NB4 (cell line): Measurements from ENCODE around the gene UNC5B.

Experiments
- MAX ChIP-seq: IDR thresholded peaks from 2 replicates; pipeline ENCODE4 v1.6.1; 2011; ENCODE audit warnings: low read depth, low read length
- MYC ChIP-seq: IDR thresholded peaks from 2 replicates; pipeline ENCODE4 v1.6.1; 2011; ENCODE audit warnings: low read depth, low read length
- POLR2A ChIP-seq: IDR thresholded peaks from 2 replicates; pipeline ENCODE4 v1.6.1; 2011; ENCODE audit warnings: mild to moderate bottlenecking; ENCODE audit not compliant: insufficient read length; ENCODE audit errors: extremely low read depth
- TF ChIP-seq, protein P1 (sequence below): IDR thresholded peaks from one replicate; pipeline ENCODE4 v1.5.1; 2012; ENCODE audit warnings: low read depth, low read length

DNA sequence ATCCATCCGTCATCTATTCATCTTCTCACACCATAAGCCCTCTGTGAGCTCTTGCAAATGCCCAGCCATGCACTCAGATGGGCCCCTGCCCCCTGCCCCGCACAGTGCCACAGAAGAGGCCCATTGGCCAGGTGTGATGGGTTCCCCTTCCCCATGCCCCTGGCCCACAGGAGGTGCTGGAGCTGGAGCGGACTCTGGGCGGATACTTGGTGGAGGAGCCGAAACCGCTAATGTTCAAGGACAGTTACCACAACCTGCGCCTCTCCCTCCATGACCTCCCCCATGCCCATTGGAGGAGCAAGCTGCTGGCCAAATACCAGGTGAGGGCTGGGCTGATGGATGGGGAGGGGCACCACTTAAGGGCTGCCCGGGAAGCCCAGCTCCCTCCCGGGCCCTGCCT, 83.3 kb downstream of the UNC5B start:
- TF ChIP-seq, protein P1, sequence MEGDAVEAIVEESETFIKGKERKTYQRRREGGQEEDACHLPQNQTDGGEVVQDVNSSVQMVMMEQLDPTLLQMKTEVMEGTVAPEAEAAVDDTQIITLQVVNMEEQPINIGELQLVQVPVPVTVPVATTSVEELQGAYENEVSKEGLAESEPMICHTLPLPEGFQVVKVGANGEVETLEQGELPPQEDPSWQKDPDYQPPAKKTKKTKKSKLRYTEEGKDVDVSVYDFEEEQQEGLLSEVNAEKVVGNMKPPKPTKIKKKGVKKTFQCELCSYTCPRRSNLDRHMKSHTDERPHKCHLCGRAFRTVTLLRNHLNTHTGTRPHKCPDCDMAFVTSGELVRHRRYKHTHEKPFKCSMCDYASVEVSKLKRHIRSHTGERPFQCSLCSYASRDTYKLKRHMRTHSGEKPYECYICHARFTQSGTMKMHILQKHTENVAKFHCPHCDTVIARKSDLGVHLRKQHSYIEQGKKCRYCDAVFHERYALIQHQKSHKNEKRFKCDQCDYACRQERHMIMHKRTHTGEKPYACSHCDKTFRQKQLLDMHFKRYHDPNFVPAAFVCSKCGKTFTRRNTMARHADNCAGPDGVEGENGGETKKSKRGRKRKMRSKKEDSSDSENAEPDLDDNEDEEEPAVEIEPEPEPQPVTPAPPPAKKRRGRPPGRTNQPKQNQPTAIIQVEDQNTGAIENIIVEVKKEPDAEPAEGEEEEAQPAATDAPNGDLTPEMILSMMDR: no peak
- TF ChIP-seq POLR2A: no peak
- TF ChIP-seq MAX: no peak
- TF ChIP-seq MYC: no peak
